Left renal cortex interstitium (tissue), 4 donors: ENCODE data around the gene LRFN3. TPM values are rescaled to one million over a fixed set of nuclear protein-coding genes. Genes with fewer than 3 reads are reported as not detected.
"Not testable (repeated sequence)": the region's sequence is repeated elsewhere in the genome, so short reads cannot be mapped to it uniquely, and the experiment has no call there.

Experiments used
- DNase-seq, 4 donors: peaks; one replicate each; pipeline ENCODE4 v3.0.0-alpha.2; 2013; ENCODE audit warnings: low read depth in 4 of 4, low spot score in 2 of 4, missing footprints in 1 of 4
- polyA plus RNA-seq, 4 donors: library from polyadenylated mRNA; unstranded; fragments of 120-200 nt; gene quantifications; one replicate each; pipeline ENCODE4 v1.2.1, GENCODE V29; 2013; ENCODE audit not compliant: insufficient read length in 4 of 4

Gene LRFN3
- polyA plus RNA-seq, 4 donors, result 8.6 to 19.9 (median 14.3) TPM

GRCh38 chr19:35960432-35960972 is 24.3 kb downstream of the LRFN3 start:
- DNase-seq, result no peak

- DNase-seq, result peak in 3 of 4 donors; percentile 31 to 74 (median 44)
Observed at GRCh38 chr19:35963514-35963913, 27.3 kb downstream of the LRFN3 start.

- no peak for DNase-seq
Observed at GRCh38 chr19:35966771-35967170, 30.6 kb downstream of the LRFN3 start.

GRCh38 chr19:35973487-35973886 is 37.3 kb downstream of the LRFN3 start:
- DNase-seq, result no peak

GRCh38 chr19:35975608-35976214 is 39.5 kb downstream of the LRFN3 start:
- DNase-seq, result no peak

GRCh38 chr19:35977446-35978222 is 41.5 kb downstream of the LRFN3 start:
- DNase-seq, result no peak

- DNase-seq, result no peak
Observed at GRCh38 chr19:35978271-35978670, 42.1 kb downstream of the LRFN3 start.

GRCh38 chr19:35978832-35979365 is 42.7 kb downstream of the LRFN3 start:
- DNase-seq, result no peak

- not testable (repeated sequence) for DNase-seq
Observed at GRCh38 chr19:35980997-35981396, 44.8 kb downstream of the LRFN3 start.

GRCh38 chr19:35983177-35983576 is 47.0 kb downstream of the LRFN3 start:
- DNase-seq, result no peak

GRCh38 chr19:35986111-35986510 is 49.9 kb downstream of the LRFN3 start:
- no peak for DNase-seq

- DNase-seq, result no peak
Observed at GRCh38 chr19:35986664-35987570, 50.7 kb downstream of the LRFN3 start.

GRCh38 chr19:35987571-35987896 is 51.4 kb downstream of the LRFN3 start:
- no peak for DNase-seq

- DNase-seq, result no peak
Observed at GRCh38 chr19:35988824-35989223, 52.6 kb downstream of the LRFN3 start.

- no peak for DNase-seq
Observed at GRCh38 chr19:35990156-35990555, 54.0 kb downstream of the LRFN3 start.

GRCh38 chr19:35990771-35991730 is 54.9 kb downstream of the LRFN3 start:
- DNase-seq, result no peak

GRCh38 chr19:35991731-35992450 is 55.7 kb downstream of the LRFN3 start:
- no peak for DNase-seq

GRCh38 chr19:35992907-35993765 is 57.0 kb downstream of the LRFN3 start:
- no peak for DNase-seq
